SIG-M5 treated with dmso at 0.1 percent for 504 hours (cell line): Measurements from ENCODE around the gene KHK.

Experiments used
- DNase-seq: peaks from one replicate; lab custom pipeline; 2025; ENCODE audit not compliant: unreplicated experiment; lab: John Stamatoyannopoulos, UW

The KHK gene

DNA sequence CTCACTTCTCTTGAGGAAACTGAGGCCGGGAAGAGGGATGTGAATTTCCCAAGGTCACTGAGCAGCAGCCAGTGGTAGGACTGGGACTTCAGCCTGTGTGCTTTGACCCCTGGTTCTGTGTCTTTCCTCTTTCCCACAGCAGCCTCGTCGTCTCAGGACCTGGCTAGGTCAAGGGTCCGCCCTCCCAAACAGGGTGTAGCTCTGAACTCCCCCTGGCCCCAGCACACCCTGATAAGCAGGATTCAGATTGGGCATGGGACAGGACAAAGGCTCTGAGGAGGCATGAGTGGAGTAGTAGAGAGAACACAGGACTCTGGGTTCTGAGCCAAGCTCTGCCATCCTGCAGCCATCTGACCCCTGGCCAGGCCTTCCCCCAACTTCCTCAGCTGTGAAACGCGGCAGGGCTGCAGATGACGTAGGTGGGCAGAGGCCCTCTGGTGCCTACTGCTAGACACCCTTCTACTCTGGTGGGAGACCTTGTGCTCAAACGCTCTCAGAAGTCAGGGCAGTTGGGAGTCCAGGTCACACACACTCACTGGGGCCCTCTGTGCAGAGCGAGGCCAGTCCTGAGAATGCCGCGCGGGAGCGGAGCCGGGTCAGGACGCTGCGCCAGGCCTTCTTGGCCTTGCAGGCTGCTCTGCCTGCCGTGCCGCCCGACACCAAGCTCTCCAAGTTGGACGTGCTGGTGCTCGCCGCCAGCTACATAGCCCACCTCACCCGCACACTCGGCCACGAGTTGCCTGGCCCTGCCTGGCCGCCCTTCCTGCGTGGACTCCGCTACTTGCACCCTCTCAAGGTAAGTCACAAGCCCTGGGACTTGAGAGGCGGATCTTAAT lies 63.2 kb downstream of the KHK start:
- no peak for DNase-seq
